ENCODE data around the gene LCE2A.

The LCE2A gene

GRCh38 chr1:152743371-152744145 lies 45.4 kb downstream of the LCE2A start:
- no peak for DNase-seq

- DNase-seq, result no peak
These were observed 47.2 kb downstream of the LCE2A start for GRCh38 chr1:152745289-152745704.

GRCh38 chr1:152745765-152746444 lies 47.8 kb downstream of the LCE2A start:
- DNase-seq, result no peak

GRCh38 chr1:152747831-152748230 lies 49.7 kb downstream of the LCE2A start:
- DNase-seq, result no peak

Data from NCI-H524 treated with DMSO at 0.1 percent for 48 hours (cell line).